NCI-H2107 (cell line): ENCODE measurements around the gene NHLRC2.

Source experiments
- DNase-seq: peaks from one replicate; lab custom pipeline; 2025; lab: John Stamatoyannopoulos, UW

Gene NHLRC2

DNA sequence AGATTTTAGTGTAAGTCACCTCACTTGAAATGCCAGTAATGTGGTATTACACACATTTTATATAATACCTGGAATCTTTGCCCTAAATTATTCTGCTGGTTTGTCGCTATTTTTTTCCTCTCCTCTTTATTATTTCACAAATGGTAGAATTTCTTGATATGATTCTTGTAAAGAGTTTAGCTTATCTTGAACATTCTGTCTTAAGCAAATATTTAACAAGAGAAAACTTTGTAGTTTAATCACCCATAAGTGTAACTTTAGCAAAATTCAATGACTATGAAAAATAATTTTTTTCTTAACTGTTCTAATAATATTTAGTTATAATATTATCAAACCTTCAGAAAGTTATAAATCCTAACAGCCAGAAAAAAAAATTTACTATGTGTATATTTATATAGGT lies 56.7 kb downstream of the NHLRC2 start:
- DNase-seq: no peak

DNA sequence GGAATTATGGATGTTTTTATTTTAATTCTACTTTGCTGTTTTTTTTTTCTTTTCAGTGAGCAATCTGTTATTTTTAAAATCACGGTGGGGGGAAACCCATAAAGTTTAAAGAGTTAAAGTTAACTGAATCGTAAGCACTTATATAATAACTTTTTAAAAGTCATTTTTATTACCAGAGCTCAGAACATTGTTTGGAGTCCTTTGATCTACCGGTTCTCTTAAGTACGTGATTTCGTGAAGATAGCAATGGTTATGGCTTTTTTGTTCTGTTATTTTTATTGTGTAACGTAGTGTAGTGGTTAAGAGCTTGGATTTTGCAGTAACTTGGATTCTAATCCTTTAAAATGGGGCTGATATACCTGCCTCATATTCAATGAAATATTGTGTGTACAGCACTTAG lies 57.4 kb downstream of the NHLRC2 start:
- no peak for DNase-seq

DNA sequence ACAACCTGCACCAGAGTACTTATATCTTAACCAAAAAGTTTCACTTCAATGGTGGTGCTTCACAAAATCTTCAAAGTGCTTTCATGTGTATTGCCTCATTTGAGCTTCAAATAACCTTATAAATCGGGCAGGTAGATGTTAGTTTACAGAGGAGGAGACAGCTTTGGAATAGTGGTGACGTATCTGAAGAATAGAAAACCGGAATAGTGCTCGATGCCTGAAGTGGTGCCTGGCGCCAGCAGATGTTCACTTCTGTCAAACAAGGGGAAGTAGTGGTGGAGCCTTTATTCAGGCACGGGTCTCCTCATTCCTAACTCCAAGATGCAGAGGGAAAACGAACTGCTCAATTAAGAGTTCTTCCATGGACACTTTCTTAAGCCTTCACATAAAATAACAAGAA lies 58.1 kb downstream of the NHLRC2 start:
- no peak for DNase-seq

DNA sequence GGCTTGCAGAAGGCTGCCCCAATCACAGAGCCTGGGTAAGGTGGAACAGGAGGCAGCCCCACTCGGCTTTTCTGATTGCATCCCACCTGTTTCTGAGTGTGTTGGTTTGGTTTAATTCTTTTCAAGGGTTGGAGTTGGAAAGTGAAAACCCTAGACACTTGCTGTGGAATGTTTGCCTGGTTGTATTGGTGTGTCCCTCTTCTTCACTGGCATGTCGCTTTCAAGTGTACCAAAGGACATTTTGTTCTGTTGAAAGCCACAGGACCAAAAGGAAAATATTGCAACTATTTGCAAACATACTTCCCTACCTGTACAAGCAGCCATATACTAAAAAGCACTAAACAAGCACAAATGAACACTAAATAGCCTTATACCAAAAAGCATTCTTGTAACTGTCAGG lies 60.5 kb downstream of the NHLRC2 start:
- no peak for DNase-seq

DNA sequence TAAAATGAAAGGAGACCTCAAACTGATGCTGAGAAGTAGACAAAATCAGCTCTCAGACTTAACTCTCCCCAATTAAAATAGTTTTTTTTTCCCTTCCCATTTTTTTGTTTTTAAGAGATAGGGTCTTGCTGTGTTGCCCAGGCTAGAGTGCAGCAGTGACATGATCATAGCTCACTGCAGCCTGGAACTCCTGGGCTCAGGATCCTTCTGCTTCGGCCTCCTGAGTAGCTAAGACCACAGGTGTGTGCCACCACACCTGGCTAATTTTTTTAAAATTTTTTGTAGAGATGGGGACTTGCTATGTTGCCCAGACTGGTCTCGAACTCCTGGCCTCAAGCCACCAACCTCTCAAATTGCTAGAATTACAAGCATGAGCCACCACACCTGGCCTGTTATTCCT lies 61.1 kb downstream of the NHLRC2 start:
- DNase-seq: no peak

DNA sequence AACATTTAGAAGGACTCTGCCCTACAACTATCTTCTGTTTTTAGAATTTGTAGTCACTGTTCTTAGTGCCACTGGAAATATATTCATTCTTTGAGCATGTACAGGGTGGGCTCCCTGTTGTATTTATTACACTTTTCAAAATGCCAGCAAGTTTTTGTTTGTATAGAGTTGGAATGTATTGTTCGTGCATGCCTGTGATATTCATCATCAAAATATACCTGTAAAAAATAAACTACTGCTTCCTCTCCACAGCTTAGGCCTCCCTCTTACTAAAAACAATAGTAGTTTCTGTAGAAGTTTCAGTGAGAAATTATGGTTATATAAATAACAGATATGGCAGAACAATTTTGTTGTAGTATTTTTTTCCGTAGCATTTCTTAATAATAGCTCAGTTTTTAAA lies 61.6 kb downstream of the NHLRC2 start:
- no peak for DNase-seq

DNA sequence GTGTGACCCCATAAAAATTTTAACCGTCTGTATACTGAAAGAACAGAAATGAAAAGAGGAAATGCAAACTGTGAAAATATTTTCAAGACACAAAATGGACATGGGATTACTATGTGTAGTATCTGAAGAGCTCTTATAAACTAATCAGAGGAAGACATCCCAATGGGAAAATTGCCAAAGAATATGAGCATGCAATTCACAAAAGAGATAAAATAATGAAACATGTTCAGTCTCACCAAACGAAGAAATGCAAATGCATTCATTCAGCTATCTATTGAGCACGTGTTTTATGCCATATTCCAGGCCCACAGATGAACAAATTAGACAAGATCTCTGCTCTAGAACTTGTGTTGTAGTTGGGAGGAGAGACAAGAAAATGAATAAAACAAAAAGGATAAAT lies 63.2 kb downstream of the NHLRC2 start:
- DNase-seq: no peak

DNA sequence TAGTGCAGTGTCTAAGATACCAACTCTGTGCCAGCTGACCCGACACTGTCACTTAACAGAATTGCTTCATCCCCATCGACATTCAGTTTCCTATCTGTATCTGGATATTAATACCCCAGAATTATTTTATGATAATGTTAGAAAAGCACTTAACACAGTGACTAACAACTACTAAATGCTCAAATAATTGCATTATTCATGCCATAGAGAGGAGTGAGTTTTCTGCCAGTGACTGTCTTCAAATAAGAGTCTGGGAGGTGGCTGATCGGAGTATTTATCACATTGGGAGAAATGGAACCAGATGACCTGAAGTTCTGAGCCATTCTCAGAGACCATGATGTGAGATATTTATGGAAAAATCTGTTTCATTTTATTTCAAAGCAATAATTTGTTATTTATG lies 65.7 kb downstream of the NHLRC2 start:
- DNase-seq: no peak

DNA sequence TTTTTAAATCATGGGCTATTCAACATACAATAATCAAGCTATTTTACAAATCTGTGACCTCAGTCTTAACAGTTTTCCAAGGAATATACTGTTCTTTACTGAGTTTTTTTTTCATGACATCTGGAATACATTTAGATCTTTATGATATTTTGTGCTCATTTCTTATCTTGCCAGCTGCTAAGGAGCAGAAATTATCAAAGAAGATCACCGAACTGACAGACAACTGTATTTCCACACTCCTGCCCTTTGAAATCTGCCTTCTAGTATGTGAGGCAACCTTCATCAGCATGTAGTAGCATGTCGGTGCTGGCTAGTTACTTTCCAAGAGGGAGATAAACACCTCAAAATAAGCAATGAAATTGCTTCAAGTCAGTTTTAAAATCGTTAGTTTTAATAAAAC lies 66.4 kb downstream of the NHLRC2 start:
- no peak for DNase-seq

DNA sequence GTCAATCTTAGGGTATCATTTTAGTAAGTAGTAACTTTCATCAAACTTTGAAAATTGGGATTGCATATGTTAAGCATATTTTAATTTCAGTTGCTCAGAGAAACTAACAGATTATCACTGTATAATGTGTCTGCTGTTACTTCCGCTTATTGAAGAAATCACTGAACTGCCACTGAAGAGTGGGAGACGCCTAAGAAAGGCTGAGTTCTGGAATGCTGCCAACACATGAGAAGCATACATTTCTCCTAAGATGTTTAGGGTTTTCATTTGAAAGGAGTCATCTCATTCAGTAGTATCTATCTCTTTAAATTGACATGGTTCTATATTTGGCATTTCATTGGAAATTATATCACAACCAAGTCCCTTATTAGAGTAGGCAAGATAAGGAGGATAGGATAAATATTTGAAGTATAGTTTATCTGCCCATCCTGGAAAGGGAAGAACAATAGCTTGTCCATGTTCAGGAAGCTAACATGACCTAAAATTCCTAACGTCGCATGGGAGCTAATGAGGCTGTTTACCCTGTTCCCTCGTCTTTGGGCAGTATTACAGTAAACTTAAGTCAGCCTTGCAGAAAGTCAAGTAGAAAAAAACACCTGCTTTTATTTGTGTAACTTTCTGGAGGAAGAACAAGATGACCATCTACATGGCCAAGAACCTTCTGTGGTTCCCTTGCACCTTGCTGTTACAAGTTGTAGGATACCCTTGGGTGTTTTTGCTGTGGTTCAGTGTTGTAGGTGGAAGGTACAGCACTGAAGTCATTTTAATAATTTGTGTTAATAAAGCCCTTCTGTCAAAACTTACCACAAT lies 67.3 kb downstream of the NHLRC2 start:
- DNase-seq: no peak

DNA sequence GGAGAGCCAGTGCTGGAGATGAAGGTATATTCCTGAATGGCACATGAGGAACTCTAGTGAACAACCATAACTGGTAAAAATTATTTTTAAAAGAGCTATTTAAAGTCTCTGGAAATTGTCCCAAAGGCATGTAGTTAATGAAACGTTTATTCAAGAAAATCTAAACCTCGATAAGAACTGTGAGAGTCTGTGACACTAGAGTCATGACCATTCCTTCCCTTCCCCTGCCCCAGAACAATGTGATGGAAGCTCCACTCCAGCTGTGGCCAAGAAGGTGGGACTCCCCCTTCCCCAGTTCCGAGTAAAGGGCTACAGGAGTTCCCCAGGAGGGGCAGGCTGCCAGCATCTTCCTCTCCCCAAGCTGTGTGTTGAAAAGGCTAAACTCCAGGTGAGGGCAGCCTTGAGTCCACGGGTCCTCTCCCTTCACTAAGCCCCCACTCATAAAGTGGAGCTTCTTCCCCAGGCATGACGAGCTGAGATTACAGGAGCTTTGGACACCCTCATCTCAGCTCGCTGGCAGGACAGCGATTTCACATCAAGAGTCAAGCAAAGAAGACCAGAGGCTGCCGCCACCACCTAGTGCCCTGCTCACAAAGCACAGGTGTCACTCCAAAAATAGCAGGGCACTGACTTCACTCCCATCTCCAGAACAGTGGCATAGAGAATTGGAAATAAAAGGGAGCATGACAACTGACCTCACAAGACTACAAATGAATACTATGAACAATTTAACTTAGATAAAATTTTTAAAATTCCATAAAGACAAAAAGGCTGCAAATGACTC lies 68.5 kb downstream of the NHLRC2 start:
- DNase-seq: no peak

DNA sequence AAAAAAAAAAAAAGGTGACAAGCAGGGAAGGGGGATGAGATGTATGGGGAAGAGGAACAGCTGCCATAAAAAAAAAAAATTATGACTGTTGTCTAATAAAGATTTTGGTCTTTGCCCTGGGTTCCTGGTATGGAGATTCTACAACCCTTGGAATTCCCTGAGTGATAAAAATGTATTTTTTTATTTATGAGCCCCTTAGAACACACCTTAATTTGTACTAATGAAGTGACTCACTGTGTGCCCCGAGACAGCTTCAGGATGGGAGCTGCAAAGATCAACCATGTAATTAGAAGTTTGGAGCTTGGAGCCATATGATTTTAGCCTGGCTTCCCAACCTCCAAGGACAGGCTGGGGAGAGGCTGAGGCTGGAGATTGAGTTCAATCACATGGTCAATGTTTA lies 69.7 kb downstream of the NHLRC2 start:
- DNase-seq: no peak

DNA sequence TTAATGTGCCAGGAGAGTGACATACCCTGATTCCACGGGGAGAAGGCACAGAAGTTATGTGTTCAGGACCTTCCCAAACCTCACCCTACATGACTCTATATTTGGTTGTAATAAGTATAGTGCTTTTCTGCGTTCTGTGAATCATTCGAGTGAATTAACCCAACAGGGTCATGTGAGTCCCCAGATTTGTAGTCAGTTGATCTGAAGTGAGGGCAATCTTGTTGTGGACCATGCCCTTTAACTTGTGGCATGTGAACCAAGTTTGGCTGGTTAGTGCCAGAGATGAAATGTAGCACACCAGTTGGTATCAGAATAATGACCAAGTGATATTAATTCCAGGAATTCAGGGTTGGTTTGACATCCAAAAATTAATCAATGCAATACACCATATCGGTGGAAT lies 70.2 kb downstream of the NHLRC2 start:
- no peak for DNase-seq

DNA sequence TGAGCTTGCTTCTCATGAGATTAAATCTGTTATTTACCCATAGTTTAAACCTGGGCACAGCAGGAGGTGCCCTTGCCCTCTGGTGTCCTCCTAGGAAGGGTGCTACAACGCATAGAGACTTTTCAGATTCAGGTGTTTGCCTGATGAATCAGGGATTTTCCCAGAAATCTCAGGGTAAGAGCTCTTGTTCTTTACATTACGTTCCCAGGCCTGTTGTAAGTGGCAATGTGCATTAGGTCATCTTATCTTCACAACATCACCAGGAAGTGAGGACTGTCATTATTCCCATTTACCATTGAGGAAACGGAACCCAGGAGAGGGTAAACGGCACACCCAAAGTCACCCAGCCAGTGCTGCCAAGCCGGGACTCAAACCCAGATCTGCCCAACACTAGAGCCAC lies 73.0 kb downstream of the NHLRC2 start:
- no peak for DNase-seq

DNA sequence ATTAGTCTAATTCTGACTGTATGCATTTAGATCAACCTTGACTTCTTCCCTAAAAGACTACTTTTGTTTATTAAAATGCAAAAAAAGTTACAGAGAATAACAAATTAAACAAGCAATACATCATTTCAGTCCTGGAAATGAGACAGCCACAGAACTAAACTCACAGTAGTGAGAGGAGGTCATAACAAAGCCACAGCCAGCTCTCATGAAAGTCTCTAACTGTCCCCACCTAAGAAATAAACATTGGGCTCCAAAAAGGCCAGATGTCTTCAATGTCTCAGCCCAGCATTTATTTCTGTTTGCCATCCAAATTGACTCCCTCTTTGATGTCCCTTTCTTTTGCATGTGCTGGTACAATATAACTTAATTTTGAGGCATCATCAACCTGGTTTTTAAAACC lies 74.4 kb downstream of the NHLRC2 start:
- DNase-seq: no peak

DNA sequence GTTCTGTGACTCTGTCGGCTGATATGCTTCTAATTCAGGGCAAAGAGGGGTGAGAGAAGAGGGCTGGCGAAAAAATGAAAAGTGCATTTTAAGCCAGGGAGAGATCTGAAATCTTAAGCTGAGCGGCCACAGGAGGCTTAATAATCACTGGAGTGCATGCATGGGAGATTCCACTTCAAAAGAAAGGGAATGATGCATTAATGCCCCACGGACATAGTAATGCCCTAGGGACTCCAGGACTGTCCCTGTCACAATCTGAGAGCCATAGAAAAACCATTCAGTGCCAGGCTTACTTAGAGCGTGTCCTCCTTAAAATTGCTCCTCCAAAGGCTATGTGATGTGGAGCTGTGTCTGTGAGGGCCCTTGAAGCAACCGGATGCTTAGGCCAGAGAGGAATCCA lies 75.1 kb downstream of the NHLRC2 start:
- DNase-seq: no peak

DNA sequence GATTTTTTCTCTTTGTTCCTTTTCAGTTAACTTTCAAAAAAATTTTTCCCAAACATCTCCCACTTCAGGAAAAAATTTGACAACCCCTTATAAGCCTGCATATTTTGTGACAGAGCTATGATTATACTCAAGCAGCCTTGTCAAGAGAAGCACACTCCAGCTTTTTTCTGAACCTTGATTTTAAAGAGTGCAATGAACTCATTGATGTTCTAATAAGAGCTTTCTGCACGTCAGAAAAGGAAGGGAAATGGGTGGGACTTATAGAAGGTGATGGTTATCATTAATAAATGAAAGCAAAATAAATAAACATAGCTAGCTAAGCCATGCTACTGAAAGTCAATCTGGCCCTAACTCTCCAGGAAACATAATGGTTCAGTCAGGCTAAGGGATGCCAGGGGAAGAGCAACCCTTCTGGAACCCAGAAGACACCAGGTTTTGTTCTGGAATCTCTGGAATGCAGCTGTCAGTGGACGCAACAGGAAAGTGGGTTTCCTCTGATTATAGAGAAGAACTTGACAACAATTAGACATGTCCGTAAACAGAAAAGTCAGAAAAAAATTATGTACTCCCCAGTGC lies 76.1 kb downstream of the NHLRC2 start:
- DNase-seq: no peak

DNA sequence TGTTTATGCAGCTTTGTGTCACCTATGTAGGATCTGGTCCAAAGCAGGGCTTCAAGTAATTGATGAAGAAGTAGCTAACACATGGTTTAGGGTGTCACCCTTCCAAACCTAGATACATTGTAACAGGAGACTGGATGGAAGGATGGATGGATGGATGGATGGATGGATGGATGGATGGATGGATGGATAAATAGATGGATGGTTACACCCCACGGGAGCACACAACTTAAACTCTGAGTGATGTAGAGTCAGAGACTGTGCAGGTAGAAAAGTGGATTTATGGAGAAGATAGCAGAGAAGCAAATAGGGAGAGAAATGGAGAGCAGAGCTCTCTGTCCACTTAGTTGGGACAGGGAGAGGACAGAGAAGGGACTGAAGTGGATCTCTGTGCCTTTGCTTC lies 78.4 kb downstream of the NHLRC2 start:
- DNase-seq: no peak

DNA sequence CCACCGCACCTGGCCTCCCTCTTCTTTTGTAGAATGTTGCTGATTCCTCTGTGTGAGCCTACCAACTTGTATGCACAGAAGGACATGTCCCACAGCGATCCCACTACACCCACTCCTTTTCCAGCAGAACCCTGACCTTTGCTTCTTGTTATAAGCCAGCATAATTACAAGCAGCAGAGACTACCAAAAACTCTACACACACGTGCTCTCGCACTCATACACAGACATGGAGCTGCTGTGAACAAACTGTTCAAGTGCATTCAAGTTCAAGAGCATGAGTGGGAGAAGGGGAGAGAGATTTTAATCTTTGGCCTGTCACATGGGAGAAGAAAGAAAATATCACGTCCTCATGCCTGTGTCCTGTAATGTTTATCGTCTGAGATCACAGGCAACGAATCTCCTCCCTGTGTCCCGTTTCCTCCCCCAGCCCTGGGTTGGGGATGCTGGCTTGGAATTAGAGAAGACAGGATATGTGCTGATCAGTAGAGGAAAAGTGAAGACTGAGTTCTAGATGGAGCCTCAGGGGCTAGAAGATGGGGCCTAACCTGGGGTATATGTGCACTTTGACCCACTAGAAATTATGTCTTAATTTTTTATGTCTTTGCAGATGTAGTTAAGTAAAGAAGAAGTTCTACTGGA lies 79.6 kb downstream of the NHLRC2 start:
- no peak for DNase-seq

DNA sequence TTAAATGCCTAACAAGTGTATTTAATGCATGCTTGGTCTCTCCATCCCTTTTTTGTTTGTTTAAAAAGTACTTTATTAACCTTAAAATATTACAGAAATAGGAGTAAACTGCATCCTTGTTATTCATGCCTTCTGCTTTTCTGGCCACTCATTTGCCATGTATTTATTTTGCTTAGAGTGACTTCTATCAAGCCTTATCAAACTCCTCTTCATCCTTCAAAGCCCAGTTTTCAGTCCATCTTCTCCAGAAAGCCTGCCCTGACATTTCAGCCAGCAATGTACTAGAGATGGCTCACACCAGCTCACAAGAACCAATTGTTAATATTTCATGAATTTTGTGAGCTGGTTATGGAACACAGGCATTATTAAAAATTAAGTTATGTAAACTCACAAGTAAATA lies 82.8 kb downstream of the NHLRC2 start:
- DNase-seq: no peak

DNA sequence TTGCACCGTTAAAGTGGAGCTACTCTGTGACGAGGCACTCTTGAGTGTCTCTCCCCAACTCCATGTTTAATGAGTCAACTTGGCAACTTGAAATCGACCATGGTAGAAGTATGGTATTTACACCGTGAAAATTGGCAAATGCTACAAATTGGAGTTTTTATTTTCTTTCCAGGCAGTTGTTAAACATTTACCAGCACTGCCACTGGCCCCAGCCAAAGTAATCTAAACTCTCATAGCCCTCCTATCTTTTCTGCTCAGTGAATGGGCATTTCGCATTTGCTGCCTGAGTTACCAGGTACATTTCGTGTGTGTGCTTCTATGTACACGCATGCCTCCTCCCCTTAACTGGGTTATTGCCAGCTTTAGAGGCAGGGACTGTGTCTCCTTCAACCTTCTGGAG lies 83.3 kb downstream of the NHLRC2 start:
- DNase-seq: no peak

DNA sequence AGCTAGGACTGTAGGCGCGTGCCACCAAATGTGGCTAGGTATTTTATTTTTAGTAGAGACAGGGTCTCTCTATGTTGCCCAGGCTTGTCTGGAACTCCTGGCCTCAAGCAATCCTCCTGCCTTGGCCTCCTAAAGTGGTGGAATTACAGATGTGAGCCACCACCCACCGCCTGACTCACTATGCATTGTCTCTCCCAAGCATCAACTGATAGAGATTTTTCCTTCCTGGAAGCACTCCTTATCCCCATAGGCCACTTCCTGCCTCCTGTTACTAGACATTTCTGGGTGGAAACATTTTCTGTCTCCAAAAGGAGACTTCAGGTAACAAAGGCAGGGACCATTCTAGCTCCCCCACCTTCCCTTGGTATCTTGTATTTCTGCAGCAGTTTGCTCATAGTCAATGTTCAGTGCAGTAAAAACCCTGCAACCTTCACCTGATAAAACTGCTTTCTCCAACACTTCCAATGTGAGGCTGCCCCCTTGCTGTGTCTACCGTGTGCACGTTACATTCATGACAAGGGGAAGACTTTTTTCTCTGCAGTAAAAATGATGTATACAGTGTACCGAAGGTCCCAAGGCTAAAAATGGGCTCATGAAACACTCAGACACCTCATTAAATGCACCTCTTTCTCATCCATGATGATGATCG lies 84.9 kb downstream of the NHLRC2 start:
- DNase-seq: no peak
